Smooth muscle cell of the umbilical artery (primary cell): Measurements from ENCODE around the gene RIC1. TPM values are rescaled to one million over a fixed set of nuclear protein-coding genes. Genes with fewer than 3 reads are reported as not detected.

ENCODE experiments used
- total RNA-seq: library from RNA; depleted of rRNA; stranded (reverse); fragments of >200 nt; gene quantifications from 2 replicates; pipeline ENCODE4 v1.2.3, GENCODE V29; 2014

Gene RIC1, protein sequence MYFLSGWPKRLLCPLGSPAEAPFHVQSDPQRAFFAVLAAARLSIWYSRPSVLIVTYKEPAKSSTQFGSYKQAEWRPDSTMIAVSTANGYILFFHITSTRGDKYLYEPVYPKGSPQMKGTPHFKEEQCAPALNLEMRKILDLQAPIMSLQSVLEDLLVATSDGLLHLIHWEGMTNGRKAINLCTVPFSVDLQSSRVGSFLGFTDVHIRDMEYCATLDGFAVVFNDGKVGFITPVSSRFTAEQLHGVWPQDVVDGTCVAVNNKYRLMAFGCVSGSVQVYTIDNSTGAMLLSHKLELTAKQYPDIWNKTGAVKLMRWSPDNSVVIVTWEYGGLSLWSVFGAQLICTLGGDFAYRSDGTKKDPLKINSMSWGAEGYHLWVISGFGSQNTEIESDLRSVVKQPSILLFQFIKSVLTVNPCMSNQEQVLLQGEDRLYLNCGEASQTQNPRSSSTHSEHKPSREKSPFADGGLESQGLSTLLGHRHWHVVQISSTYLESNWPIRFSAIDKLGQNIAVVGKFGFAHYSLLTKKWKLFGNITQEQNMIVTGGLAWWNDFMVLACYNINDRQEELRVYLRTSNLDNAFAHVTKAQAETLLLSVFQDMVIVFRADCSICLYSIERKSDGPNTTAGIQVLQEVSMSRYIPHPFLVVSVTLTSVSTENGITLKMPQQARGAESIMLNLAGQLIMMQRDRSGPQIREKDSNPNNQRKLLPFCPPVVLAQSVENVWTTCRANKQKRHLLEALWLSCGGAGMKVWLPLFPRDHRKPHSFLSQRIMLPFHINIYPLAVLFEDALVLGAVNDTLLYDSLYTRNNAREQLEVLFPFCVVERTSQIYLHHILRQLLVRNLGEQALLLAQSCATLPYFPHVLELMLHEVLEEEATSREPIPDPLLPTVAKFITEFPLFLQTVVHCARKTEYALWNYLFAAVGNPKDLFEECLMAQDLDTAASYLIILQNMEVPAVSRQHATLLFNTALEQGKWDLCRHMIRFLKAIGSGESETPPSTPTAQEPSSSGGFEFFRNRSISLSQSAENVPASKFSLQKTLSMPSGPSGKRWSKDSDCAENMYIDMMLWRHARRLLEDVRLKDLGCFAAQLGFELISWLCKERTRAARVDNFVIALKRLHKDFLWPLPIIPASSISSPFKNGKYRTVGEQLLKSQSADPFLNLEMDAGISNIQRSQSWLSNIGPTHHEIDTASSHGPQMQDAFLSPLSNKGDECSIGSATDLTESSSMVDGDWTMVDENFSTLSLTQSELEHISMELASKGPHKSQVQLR (N-terminal part only)
- 52.8 and 53.4 TPM in 2 replicates for total RNA-seq

DNA sequence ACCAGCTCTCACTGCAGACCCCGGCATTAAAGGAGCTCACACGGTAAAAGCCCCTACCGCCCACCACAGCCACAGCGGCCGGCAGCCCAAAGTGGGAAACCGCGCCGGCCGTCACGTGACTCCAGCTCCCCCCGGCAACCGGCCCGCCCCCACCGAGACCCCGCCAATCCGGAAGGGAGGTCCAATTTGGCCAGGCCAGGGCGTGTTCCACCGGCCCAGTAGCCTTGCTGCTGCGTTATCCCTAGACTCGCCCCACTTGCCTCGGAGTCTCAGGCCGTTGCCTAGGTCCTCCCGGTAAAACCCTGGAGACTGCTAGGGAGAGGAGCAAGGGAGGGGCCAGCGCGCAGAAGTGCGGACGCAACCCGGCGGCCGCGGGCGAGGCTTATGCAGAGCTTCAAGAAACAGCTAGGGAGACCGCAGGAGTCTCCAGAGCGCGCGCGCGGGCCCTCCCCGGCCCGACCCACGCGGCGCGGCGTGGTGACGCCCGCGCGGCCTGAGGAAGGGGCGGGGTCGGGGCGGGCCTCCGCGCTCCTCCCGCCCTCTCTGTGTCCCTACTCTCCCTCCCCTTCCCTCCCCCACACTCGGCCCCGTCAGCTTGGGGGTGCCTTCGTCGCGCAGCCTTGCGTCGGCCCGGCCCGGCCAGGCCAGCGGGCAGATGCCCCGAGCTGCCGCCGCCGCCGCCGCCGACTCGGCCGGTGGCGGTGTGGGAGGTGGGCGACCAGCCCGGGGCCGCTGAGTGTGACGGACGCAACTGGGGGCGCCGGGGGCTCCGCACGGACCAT is at the start of gene RIC1:
Gene RIC1, plus strand, starts transcription at position 578 of the 782 bp plus-strand sequence. Its CDS starts 203 bp downstream, at position 781.

Other genes with a start within 250 kb of the RIC1 start
- gene PLGRKT, start 191.2 kb upstream of the RIC1 start, total RNA-seq, result 11.0 and 12.6 TPM in 2 replicates
- 2.7 and 22.5 TPM in 2 replicates for gene CD274, start 178.6 kb upstream of the RIC1 start, total RNA-seq
- gene PDCD1LG2, start 118.6 kb upstream of the RIC1 start, total RNA-seq, result 8.3 and 40.0 TPM in 2 replicates
- 29.1 and 31.0 TPM in 2 replicates for gene ERMP1, start 204.0 kb downstream of the RIC1 start, total RNA-seq